ENCODE results near the gene TPM1. TPM values are rescaled to one million over a fixed set of nuclear protein-coding genes. Genes with fewer than 3 reads are reported as not detected.

TPM1 gene
- total and polyA plus RNA-seq, 2 donors (not counting 1 experiment from before 2014, with no cell fraction given) = 224 to 1,732 TPM

GRCh38 chr15:63035253-63035652 is 7.3 kb upstream of the TPM1 start:
- H3K9ac ChIP-seq (ENCODE audit: insufficient read depth, low read length) = no peak overlapping the region
- H3K36me3 ChIP-seq (ENCODE audit: control insufficient read depth, insufficient read depth, low read length) = no peaks in the 10 kb centered on the region
- no peak for DNase-seq (ENCODE audit: low read depth in 2 of 2)
- H4K20me1 ChIP-seq (ENCODE audit: control insufficient read depth, extremely low read depth, insufficient read depth, low read length) = no peaks in the 10 kb centered on the region
- no peaks in the 10 kb centered on the region for H3K4me1 ChIP-seq (ENCODE audit: control insufficient read depth, extremely low read depth, insufficient read depth, low read length)
- TF ChIP-seq EZH2 (IDR thresholded peaks at IDR 0.05; ENCODE audit: low read length, missing control alignments) (no peak), CTCF (conservative IDR thresholded peaks at IDR 0.05 in 1 of 2, IDR thresholded peaks at IDR 0.05 in 1 of 2; ENCODE audit: low read depth in 1 of 2, low read length in 2 of 2) (no peak)
- no peaks in the 10 kb centered on the region for H3K27me3 ChIP-seq (ENCODE audit: control insufficient read depth, insufficient read depth, low read length)
- H3K27ac ChIP-seq (ENCODE audit: insufficient read depth, low read length) = no peak overlapping the region
- H3K79me2 ChIP-seq (ENCODE audit: control insufficient read depth, insufficient read depth, low read length) = no peaks in the 10 kb centered on the region
- H3K9me3 ChIP-seq (ENCODE audit: control insufficient read depth, insufficient read depth, low read depth, low read length) = no peaks in the 10 kb centered on the region
- H3K4me2 ChIP-seq (ENCODE audit: extremely low read depth, insufficient read depth, low read length) = no peak overlapping the region
- no peak overlapping the region for H3K4me3 ChIP-seq (replicated peaks in 1 of 4; ENCODE audit: control extremely low read depth in 1 of 4, insufficient read depth in 1 of 4, low read depth in 3 of 4, low read length in 4 of 4)
- no peak overlapping the region for H2AFZ ChIP-seq (ENCODE audit: low read length)

GRCh38 chr15:63035977-63036376 is 6.6 kb upstream of the TPM1 start:
- DNase-seq (ENCODE audit: low read depth in 2 of 2) = no peak
- Histone ChIP-seq H3K9ac (ENCODE audit: insufficient read depth, low read length) (no peak overlapping the region), H3K27me3 (ENCODE audit: control insufficient read depth, insufficient read depth, low read length) (no peaks in the 10 kb centered on the region), H3K4me2 (ENCODE audit: extremely low read depth, insufficient read depth, low read length) (no peak overlapping the region), H3K4me1 (ENCODE audit: control insufficient read depth, extremely low read depth, insufficient read depth, low read length) (no peaks in the 10 kb centered on the region), H3K4me3 (replicated peaks in 1 of 4; ENCODE audit: control extremely low read depth in 1 of 4, insufficient read depth in 1 of 4, low read depth in 3 of 4, low read length in 4 of 4) (no peak overlapping the region), H3K36me3 (ENCODE audit: control insufficient read depth, insufficient read depth, low read length) (no peaks in the 10 kb centered on the region), H3K79me2 (ENCODE audit: control insufficient read depth, insufficient read depth, low read length) (no peaks in the 10 kb centered on the region), H3K9me3 (ENCODE audit: control insufficient read depth, insufficient read depth, low read depth, low read length) (no peaks in the 10 kb centered on the region), H4K20me1 (ENCODE audit: control insufficient read depth, extremely low read depth, insufficient read depth, low read length) (no peaks in the 10 kb centered on the region), H3K27ac (ENCODE audit: insufficient read depth, low read length) (no peak overlapping the region), H2AFZ (ENCODE audit: low read length) (no peak overlapping the region)
- no peak for TF ChIP-seq CTCF (conservative IDR thresholded peaks at IDR 0.05 in 1 of 2, IDR thresholded peaks at IDR 0.05 in 1 of 2; ENCODE audit: low read depth in 1 of 2, low read length in 2 of 2)
- no peak for TF ChIP-seq EZH2 (IDR thresholded peaks at IDR 0.05; ENCODE audit: low read length, missing control alignments)

- Histone ChIP-seq H3K9ac (ENCODE audit: insufficient read depth, low read length) (no peak overlapping the region), H3K4me1 (ENCODE audit: control insufficient read depth, extremely low read depth, insufficient read depth, low read length) (peaks cover 2% of the 10 kb centered on the region), H3K27me3 (ENCODE audit: control insufficient read depth, insufficient read depth, low read length) (no peaks in the 10 kb centered on the region), H4K20me1 (ENCODE audit: control insufficient read depth, extremely low read depth, insufficient read depth, low read length) (no peaks in the 10 kb centered on the region), H3K4me2 (ENCODE audit: extremely low read depth, insufficient read depth, low read length) (no peak overlapping the region), H3K79me2 (ENCODE audit: control insufficient read depth, insufficient read depth, low read length) (peaks cover 3% of the 10 kb centered on the region), H2AFZ (ENCODE audit: low read length) (no peak overlapping the region), H3K9me3 (ENCODE audit: control insufficient read depth, insufficient read depth, low read depth, low read length) (no peaks in the 10 kb centered on the region), H3K4me3 (replicated peaks in 1 of 4; ENCODE audit: control extremely low read depth in 1 of 4, insufficient read depth in 1 of 4, low read depth in 3 of 4, low read length in 4 of 4) (no peak overlapping the region), H3K27ac (ENCODE audit: insufficient read depth, low read length) (no peak overlapping the region), H3K36me3 (ENCODE audit: control insufficient read depth, insufficient read depth, low read length) (no peaks in the 10 kb centered on the region)
- no peak for TF ChIP-seq EZH2 (IDR thresholded peaks at IDR 0.05; ENCODE audit: low read length, missing control alignments)
- no peak for TF ChIP-seq CTCF (conservative IDR thresholded peaks at IDR 0.05 in 1 of 2, IDR thresholded peaks at IDR 0.05 in 1 of 2; ENCODE audit: low read depth in 1 of 2, low read length in 2 of 2)
- no peak for DNase-seq (ENCODE audit: low read depth in 2 of 2)
These were observed 4.4 kb upstream of the TPM1 start for GRCh38 chr15:63037976-63038720.
